ENCODE results near the gene DSG3.

Gene DSG3

GRCh38 chr18:31417850-31418249 lies 29.7 kb upstream of the DSG3 start:
- H3K4me1 ChIP-seq (ENCODE audit: control insufficient read depth, insufficient read depth, low read length, poor library complexity, severe bottlenecking): no peaks in the 10 kb centered on the region
- H3K27ac ChIP-seq (ENCODE audit: low read depth, low read length, severe bottlenecking): no peak overlapping the region
- H3K4me3 ChIP-seq (ENCODE audit: extremely low read depth, insufficient read depth, low read length, poor library complexity, severe bottlenecking): no peak overlapping the region
- no peaks in the 10 kb centered on the region for H3K9me3 ChIP-seq (ENCODE audit: control insufficient read depth, low read length)
- H3K36me3 ChIP-seq (ENCODE audit: control insufficient read depth, insufficient read depth, low read length): no peaks in the 10 kb centered on the region

GRCh38 chr18:31419457-31419932 lies 28.0 kb upstream of the DSG3 start:
- no peaks in the 10 kb centered on the region for H3K4me1 ChIP-seq (ENCODE audit: control insufficient read depth, insufficient read depth, low read length, poor library complexity, severe bottlenecking)
- H3K27ac ChIP-seq (ENCODE audit: low read depth, low read length, severe bottlenecking): no peak overlapping the region
- 93 to 95% methylated on average over 4 to 5 of the region's 7 CpGs for WGBS, 2 experiments (ENCODE audit: insufficient coverage in 2 of 2)
- no peak overlapping the region for H3K4me3 ChIP-seq (ENCODE audit: extremely low read depth, insufficient read depth, low read length, poor library complexity, severe bottlenecking)
- H3K36me3 ChIP-seq (ENCODE audit: control insufficient read depth, insufficient read depth, low read length): no peaks in the 10 kb centered on the region
- H3K9me3 ChIP-seq (ENCODE audit: control insufficient read depth, low read length): no peaks in the 10 kb centered on the region

- H3K4me3 ChIP-seq (ENCODE audit: extremely low read depth, insufficient read depth, low read length, poor library complexity, severe bottlenecking): no peak overlapping the region
- H3K27ac ChIP-seq (ENCODE audit: low read depth, low read length, severe bottlenecking): no peak overlapping the region
- WGBS, 2 experiments (ENCODE audit: insufficient coverage in 2 of 2): 90 to 100% methylated on average over 4 to 6 of the region's 6 CpGs
- no peaks in the 10 kb centered on the region for H3K36me3 ChIP-seq (ENCODE audit: control insufficient read depth, insufficient read depth, low read length)
- H3K9me3 ChIP-seq (ENCODE audit: control insufficient read depth, low read length): no peaks in the 10 kb centered on the region
- no peaks in the 10 kb centered on the region for H3K4me1 ChIP-seq (ENCODE audit: control insufficient read depth, insufficient read depth, low read length, poor library complexity, severe bottlenecking)
Measured at GRCh38 chr18:31420032-31420431, 27.5 kb upstream of the DSG3 start.

DNA sequence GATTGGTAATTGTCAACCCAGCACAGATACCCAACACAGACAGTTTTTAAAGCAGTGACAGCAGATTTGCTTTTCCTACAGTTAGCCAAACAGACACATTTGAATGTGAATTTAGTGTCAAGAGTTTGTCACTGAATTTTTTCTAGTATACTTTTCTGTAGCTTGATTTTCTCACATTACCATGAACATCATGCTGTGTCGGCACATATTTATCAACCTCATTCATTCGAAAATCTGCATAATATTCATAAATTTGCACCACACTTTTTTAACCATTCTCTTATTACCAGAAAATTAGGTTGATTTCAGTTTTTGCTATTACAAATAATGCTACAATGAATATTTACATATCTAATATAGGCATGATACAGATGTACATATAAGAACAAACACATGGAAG lies 27.0 kb upstream of the DSG3 start:
- 100% methylated on average over 1 of the region's 2 CpGs for WGBS, 2 experiments (ENCODE audit: insufficient coverage in 2 of 2)
- Histone ChIP-seq H3K9me3 (ENCODE audit: control insufficient read depth, low read length) (no peaks in the 10 kb centered on the region), H3K4me3 (ENCODE audit: extremely low read depth, insufficient read depth, low read length, poor library complexity, severe bottlenecking) (no peak overlapping the region), H3K27ac (ENCODE audit: low read depth, low read length, severe bottlenecking) (no peak overlapping the region), H3K4me1 (ENCODE audit: control insufficient read depth, insufficient read depth, low read length, poor library complexity, severe bottlenecking) (no peaks in the 10 kb centered on the region), H3K36me3 (ENCODE audit: control insufficient read depth, insufficient read depth, low read length) (no peaks in the 10 kb centered on the region)

GRCh38 chr18:31424383-31424988 lies 23.1 kb upstream of the DSG3 start:
- 0 to 18% methylated on average over 4 to 5 of the region's 7 CpGs for WGBS, 2 experiments (ENCODE audit: insufficient coverage in 2 of 2)
- H3K9me3 ChIP-seq (ENCODE audit: control insufficient read depth, low read length): no peaks in the 10 kb centered on the region

DNA sequence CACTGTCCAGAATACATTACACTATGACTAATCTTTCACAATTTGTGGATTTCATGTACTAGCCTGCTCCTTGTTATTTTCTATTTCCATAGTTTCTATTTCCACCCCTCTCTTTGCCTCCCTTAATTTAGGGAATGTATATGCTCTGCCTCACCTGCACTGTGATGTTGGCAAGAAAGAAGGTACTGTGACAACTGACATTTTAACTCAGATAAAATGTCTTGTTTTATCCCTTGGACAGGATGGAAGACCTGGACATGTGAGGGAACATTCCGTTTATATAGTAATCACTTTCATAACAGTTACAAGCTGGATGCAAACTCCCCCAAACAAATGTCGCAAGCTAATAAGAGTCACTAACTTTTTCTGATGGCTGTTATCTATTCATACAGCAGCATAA lies 21.5 kb upstream of the DSG3 start:
- H3K4me3 ChIP-seq (ENCODE audit: extremely low read depth, insufficient read depth, low read length, poor library complexity, severe bottlenecking): no peak overlapping the region
- H3K9me3 ChIP-seq (ENCODE audit: control insufficient read depth, low read length): no peaks in the 10 kb centered on the region
- no peaks in the 10 kb centered on the region for H3K36me3 ChIP-seq (ENCODE audit: control insufficient read depth, insufficient read depth, low read length)
- 93 to 94% methylated on average over 2 of the region's 2 CpGs for WGBS, 2 experiments (ENCODE audit: insufficient coverage in 2 of 2)
- H3K4me1 ChIP-seq (ENCODE audit: control insufficient read depth, insufficient read depth, low read length, poor library complexity, severe bottlenecking): peaks cover 4% of the 10 kb centered on the region
- H3K27ac ChIP-seq (ENCODE audit: low read depth, low read length, severe bottlenecking): no peak overlapping the region

More at GRCh38 chr18:31424383-31424988, 23.1 kb upstream of the DSG3 start:
- H3K36me3 ChIP-seq (ENCODE audit: control insufficient read depth, insufficient read depth, low read length): no peaks in the 10 kb centered on the region
- no peak overlapping the region for H3K27ac ChIP-seq (ENCODE audit: low read depth, low read length, severe bottlenecking)
- no peak overlapping the region for H3K4me3 ChIP-seq (ENCODE audit: extremely low read depth, insufficient read depth, low read length, poor library complexity, severe bottlenecking)
- peaks cover 4% of the 10 kb centered on the region for H3K4me1 ChIP-seq (ENCODE audit: control insufficient read depth, insufficient read depth, low read length, poor library complexity, severe bottlenecking)

- Histone ChIP-seq H3K4me3 (ENCODE audit: extremely low read depth, insufficient read depth, low read length, poor library complexity, severe bottlenecking) (no peak overlapping the region), H3K9me3 (ENCODE audit: control insufficient read depth, low read length) (no peaks in the 10 kb centered on the region), H3K27ac (ENCODE audit: low read depth, low read length, severe bottlenecking) (no peak overlapping the region), H3K4me1 (ENCODE audit: control insufficient read depth, insufficient read depth, low read length, poor library complexity, severe bottlenecking) (peaks cover 4% of the 10 kb centered on the region), H3K36me3 (ENCODE audit: control insufficient read depth, insufficient read depth, low read length) (no peaks in the 10 kb centered on the region)
- WGBS, 2 experiments (ENCODE audit: insufficient coverage in 2 of 2): 86 to 100% methylated on average over 1 of the region's 5 CpGs
Measured at GRCh38 chr18:31426871-31427406, 20.6 kb upstream of the DSG3 start.

GRCh38 chr18:31428211-31428610 lies 19.3 kb upstream of the DSG3 start:
- Histone ChIP-seq H3K4me3 (ENCODE audit: extremely low read depth, insufficient read depth, low read length, poor library complexity, severe bottlenecking) (no peak overlapping the region), H3K9me3 (ENCODE audit: control insufficient read depth, low read length) (no peaks in the 10 kb centered on the region), H3K4me1 (ENCODE audit: control insufficient read depth, insufficient read depth, low read length, poor library complexity, severe bottlenecking) (peaks cover 4% of the 10 kb centered on the region), H3K27ac (ENCODE audit: low read depth, low read length, severe bottlenecking) (no peak overlapping the region), H3K36me3 (ENCODE audit: control insufficient read depth, insufficient read depth, low read length) (no peaks in the 10 kb centered on the region)
- no CpG with 5 or more reads among the region's 1 CpG for WGBS, 2 experiments (ENCODE audit: insufficient coverage in 2 of 2)

DNA sequence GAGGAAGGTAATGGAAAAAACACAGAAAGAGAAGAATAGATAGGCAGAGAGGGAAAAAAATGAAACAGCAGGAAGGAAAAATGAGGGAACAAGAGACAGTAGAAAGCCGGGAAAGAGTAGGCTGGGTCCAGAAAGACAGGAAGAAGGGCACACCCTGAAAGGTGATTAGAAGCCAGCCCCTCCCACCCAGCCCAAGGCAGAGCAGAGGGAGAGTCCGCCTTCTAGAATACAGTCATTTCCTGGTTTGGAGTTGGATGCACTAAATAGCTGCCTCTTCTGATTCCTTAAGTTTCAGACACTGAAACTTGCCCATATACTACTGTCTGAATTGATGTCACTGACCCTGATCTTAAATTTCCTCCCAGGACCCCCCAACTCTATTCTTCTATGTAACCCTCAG lies 17.9 kb upstream of the DSG3 start:
- 60% methylated on average over 1 to 2 of the region's 2 CpGs for WGBS, 2 experiments (ENCODE audit: insufficient coverage in 2 of 2)
- Histone ChIP-seq H3K27ac (ENCODE audit: low read depth, low read length, severe bottlenecking) (no peak overlapping the region), H3K4me3 (ENCODE audit: extremely low read depth, insufficient read depth, low read length, poor library complexity, severe bottlenecking) (no peak overlapping the region), H3K9me3 (ENCODE audit: control insufficient read depth, low read length) (no peaks in the 10 kb centered on the region), H3K4me1 (ENCODE audit: control insufficient read depth, insufficient read depth, low read length, poor library complexity, severe bottlenecking) (peaks cover 4% of the 10 kb centered on the region), H3K36me3 (ENCODE audit: control insufficient read depth, insufficient read depth, low read length) (no peaks in the 10 kb centered on the region)

DNA sequence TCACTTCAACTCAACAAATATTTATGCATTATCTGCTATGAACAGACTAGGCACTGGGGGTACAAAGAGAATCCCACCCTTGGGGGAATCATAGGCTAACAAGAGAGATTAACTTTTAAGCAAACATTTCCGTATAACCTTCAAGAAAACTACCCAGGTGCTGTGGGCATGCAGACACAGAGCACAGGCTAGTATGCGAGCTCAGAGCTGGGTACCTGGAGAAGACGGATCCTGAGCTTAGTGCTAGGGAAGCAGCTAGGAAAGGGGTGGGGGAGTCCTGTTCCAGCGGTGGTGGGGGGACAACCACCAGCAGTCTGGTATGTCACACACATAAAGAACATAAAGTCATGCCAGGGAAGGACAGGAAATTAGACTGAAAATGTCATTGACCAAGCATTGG lies 17.5 kb upstream of the DSG3 start:
- no peak overlapping the region for H3K4me3 ChIP-seq (ENCODE audit: extremely low read depth, insufficient read depth, low read length, poor library complexity, severe bottlenecking)
- no peak overlapping the region for H3K27ac ChIP-seq (ENCODE audit: low read depth, low read length, severe bottlenecking)
- no peaks in the 10 kb centered on the region for H3K36me3 ChIP-seq (ENCODE audit: control insufficient read depth, insufficient read depth, low read length)
- 92 to 100% methylated on average over 2 of the region's 4 CpGs for WGBS, 2 experiments (ENCODE audit: insufficient coverage in 2 of 2)
- H3K4me1 ChIP-seq (ENCODE audit: control insufficient read depth, insufficient read depth, low read length, poor library complexity, severe bottlenecking): peaks cover 4% of the 10 kb centered on the region
- H3K9me3 ChIP-seq (ENCODE audit: control insufficient read depth, low read length): no peaks in the 10 kb centered on the region

- Histone ChIP-seq H3K36me3 (ENCODE audit: control insufficient read depth, insufficient read depth, low read length) (no peaks in the 10 kb centered on the region), H3K27ac (ENCODE audit: low read depth, low read length, severe bottlenecking) (no peak overlapping the region), H3K4me3 (ENCODE audit: extremely low read depth, insufficient read depth, low read length, poor library complexity, severe bottlenecking) (no peak overlapping the region), H3K4me1 (ENCODE audit: control insufficient read depth, insufficient read depth, low read length, poor library complexity, severe bottlenecking) (peaks cover 4% of the 10 kb centered on the region), H3K9me3 (ENCODE audit: control insufficient read depth, low read length) (no peaks in the 10 kb centered on the region)
- WGBS, 2 experiments (ENCODE audit: insufficient coverage in 2 of 2): 80 to 100% methylated on average over 1 of the region's 1 CpG
Measured at GRCh38 chr18:31430554-31430953, 17.0 kb upstream of the DSG3 start.

Data from mesodermal cell (in vitro differentiated cells).